GM12873 (cell line): ENCODE results near the gene KCNH2.

Source experiments
- CTCF ChIP-seq: IDR thresholded peaks from 2 replicates; pipeline ENCODE4 v1.5.1; 2012; ENCODE audit warnings: low read depth, mild to moderate bottlenecking, moderate library complexity, low read length, control low read depth; ENCODE audit not compliant: insufficient read depth; ENCODE audit errors: missing control alignments

KCNH2 gene

DNA sequence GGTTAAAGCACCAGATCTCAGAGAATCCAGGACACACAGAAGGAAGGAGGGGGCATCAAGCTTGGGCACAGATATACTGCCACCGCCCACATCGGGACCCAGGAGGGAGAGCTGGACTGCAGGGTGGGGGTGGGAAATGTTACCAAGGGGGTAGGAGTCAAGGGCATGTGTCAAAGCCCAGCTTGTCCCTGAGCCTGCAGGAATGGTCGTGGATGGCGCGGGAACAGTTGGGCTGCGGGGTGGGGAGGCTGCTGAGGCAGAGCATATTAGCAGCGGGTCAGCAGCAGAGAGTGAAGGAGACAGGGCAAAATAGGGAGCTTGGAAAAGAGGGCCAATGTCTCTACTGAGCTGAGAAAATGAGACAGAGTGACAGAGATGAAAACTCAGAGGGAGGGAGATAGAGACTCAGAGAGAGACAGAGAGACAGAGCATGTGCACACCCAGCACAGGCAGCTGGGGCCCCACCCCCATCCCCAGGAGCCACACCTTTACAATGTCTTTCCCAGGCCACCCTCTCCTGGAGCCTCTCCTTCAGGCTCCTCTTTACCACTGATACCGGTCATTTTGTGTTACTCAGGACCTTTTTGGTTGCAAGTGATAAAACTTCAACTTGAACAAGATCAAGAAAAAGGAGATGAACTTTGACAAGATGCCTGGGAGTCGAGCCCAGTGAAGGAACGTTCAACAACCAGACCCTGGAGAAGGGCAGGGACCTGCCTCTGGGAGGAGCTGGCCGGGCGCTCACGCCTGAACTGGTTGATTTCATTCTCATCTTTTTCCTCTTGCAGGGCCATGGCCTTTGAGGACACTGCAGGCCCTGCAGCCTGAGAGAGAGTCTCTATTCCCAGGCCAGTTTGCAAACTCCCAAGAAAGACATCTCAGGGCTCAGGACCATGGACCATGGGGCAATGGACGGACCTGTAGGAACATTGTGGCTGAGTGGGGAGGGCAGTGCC lies 75.8 kb downstream of the KCNH2 start:
- TF ChIP-seq CTCF: no peak

DNA sequence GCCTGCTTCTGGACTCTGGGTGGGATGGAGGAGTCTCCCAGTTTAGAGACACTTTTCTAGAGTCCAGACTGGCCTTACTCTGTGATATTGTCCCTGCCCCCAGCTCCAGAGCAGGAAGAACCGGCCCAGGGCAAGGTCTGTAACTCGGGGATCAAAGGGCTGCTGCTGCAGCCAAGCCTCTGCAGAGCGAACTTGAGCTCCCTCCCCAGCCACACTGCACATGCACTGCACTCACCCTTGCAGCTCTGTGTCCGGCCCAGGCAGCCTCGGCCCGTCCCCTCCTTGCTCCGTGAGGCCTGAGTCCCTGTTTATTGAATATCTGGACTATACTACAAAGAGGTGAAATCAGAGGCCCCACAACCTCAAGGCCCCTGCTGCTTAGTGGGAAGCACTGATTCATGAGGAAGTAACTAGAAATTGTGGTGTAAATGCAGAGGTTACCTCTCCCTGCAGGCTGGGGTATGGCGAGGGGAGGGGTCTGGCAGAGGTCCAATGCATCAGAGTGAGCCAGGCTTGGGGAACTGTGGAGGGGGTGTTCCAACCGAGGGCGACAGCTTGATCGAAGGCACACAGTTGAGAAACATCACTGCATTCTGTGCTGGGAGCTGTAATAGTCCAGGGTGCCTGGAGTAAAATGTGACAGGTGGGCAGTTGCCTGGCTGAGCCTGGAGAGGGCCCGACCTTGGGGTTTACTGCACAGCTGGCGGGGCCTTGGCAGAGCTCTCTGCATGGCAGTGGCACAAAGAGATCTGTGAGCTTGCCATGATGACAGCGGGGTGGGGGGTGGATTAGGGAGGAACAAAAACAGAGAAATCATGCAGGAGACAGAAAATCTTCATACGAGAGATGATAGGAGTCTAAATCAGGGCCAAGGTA lies 76.7 kb downstream of the KCNH2 start:
- TF ChIP-seq CTCF: no peak

- TF ChIP-seq CTCF: no peak
Measured at GRCh38 chr7:150900675-150901074, 77.4 kb downstream of the KCNH2 start.

DNA sequence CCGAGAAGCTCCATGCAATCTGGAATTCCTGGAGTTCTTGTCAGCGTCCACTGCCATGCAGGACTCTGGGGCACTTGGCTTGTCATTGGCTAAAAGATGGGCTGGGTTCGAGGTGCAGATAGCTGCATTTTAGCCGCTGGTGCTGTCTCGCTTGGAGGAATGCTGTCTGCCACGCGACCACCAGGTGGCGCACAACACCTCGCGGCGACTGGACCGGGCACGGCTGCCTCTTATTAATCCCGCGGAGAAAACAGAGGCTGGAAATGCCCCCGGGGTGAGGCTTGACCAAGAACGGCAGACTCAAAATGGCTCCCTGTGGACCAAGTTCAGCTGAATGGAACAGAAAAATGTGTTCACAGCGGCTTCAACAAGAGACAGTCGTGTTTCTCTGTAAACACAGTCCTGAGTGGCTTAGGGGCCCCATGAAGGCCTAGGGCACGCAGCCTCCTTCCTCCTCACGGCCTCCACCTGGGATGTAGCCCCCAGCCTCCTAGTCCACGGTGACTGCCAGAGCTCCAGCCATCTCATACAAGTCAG lies 79.6 kb downstream of the KCNH2 start:
- TF ChIP-seq CTCF: peak; percentile 96

- TF ChIP-seq CTCF: no peak
Measured at GRCh38 chr7:150897502-150898474, 80.3 kb downstream of the KCNH2 start.

- TF ChIP-seq CTCF: no peak
Measured at GRCh38 chr7:150896562-150897209, 81.4 kb downstream of the KCNH2 start.
